ENCODE results near the gene PROM2. TPM values are rescaled to one million over a fixed set of nuclear protein-coding genes. Genes with fewer than 3 reads are reported as not detected.

PROM2 gene
- total RNA-seq, 1 experiment from 2014 or later, result 3.1 TPM

- H3K4me1 ChIP-seq (ENCODE audit: insufficient read depth, low read length), result no peaks in the 10 kb centered on the region
- H3K23me2 ChIP-seq (ENCODE audit: insufficient read length, low read depth, low read length, poor library complexity, severe bottlenecking), result no peaks in the 10 kb centered on the region
- H3K27me3 ChIP-seq (ENCODE audit: insufficient read depth, low read length), result no peaks in the 10 kb centered on the region
- TF ChIP-seq, protein P1, sequence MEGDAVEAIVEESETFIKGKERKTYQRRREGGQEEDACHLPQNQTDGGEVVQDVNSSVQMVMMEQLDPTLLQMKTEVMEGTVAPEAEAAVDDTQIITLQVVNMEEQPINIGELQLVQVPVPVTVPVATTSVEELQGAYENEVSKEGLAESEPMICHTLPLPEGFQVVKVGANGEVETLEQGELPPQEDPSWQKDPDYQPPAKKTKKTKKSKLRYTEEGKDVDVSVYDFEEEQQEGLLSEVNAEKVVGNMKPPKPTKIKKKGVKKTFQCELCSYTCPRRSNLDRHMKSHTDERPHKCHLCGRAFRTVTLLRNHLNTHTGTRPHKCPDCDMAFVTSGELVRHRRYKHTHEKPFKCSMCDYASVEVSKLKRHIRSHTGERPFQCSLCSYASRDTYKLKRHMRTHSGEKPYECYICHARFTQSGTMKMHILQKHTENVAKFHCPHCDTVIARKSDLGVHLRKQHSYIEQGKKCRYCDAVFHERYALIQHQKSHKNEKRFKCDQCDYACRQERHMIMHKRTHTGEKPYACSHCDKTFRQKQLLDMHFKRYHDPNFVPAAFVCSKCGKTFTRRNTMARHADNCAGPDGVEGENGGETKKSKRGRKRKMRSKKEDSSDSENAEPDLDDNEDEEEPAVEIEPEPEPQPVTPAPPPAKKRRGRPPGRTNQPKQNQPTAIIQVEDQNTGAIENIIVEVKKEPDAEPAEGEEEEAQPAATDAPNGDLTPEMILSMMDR (conservative IDR thresholded peaks at IDR 0.05), result no peak
- H3K23ac ChIP-seq (ENCODE audit: insufficient read length, low read depth, low read length), result no peak overlapping the region
- no peak overlapping the region for H4K5ac ChIP-seq (ENCODE audit: insufficient read length, low read depth, low read length)
- H3K27me3 Mint-ChIP-seq (ENCODE audit: low read depth), result no peaks in the 10 kb centered on the region; the same call in 1 of the 2 replicates
- H3K9me3 Mint-ChIP-seq, result peaks cover 7% of the 10 kb centered on the region in 2 experiments
- H4K91ac ChIP-seq (ENCODE audit: insufficient read length, low read depth, low read length), result no peak overlapping the region
- no peak overlapping the region for H3K4me3 Mint-ChIP-seq
- no peaks in the 10 kb centered on the region for H3K9me3 ChIP-seq (ENCODE audit: control insufficient read depth, low read depth, low read length)
- no peak overlapping the region for H2BK5ac ChIP-seq (ENCODE audit: insufficient read length, low read length)
- peaks cover 6 to 7% of the 10 kb centered on the region in 2 experiments for H3K4me1 Mint-ChIP-seq
- H3K56ac ChIP-seq (ENCODE audit: insufficient read length, low read depth, low read length), result no peak overlapping the region
- no peak overlapping the region for H3K27ac Mint-ChIP-seq
- no peaks in the 10 kb centered on the region for H4K20me1 ChIP-seq (ENCODE audit: control insufficient read depth, insufficient read depth, insufficient read length)
- no peak overlapping the region for H3K14ac ChIP-seq (ENCODE audit: insufficient read depth, low read length)
- H3K4ac ChIP-seq (ENCODE audit: low read depth, low read length), result no peak overlapping the region
- no peak overlapping the region for H2BK120ac ChIP-seq (ENCODE audit: low read depth, low read length, poor library complexity, severe bottlenecking)
- no peak overlapping the region for H3K18ac ChIP-seq (ENCODE audit: insufficient read length, low read depth, low read length)
- H3K79me2 ChIP-seq (ENCODE audit: insufficient read depth, low read length), result no peaks in the 10 kb centered on the region
- H3T11ph ChIP-seq (ENCODE audit: low read length), result no peak overlapping the region
- H3K4me2 ChIP-seq (ENCODE audit: insufficient read depth, insufficient read length, low read length), result no peak overlapping the region
- H2BK15ac ChIP-seq (ENCODE audit: low read depth, low read length), result no peak overlapping the region
- no peak for DNase-seq
- no CpG with 5 or more reads among the region's 4 CpGs for WGBS (ENCODE audit: extremely low coverage, insufficient read length, low lambda C conversion rate)
- H3K36me3 Mint-ChIP-seq (ENCODE audit: insufficient read depth in 1 of 3, low read depth in 3 of 3), result peaks cover 6 to 7% (median 6%) of the 10 kb centered on the region in 3 experiments; a peak in 6 of 7 replicates
- no peak overlapping the region for H2AK5ac ChIP-seq (ENCODE audit: insufficient read length, low read length)
- no peak overlapping the region for H4K8ac ChIP-seq (replicated peaks; ENCODE audit: insufficient read length, low read depth, low read length)
- no peaks in the 10 kb centered on the region for H3K79me1 ChIP-seq (ENCODE audit: insufficient read depth, low read depth, low read length, poor library complexity, severe bottlenecking)
- H2AFZ ChIP-seq (ENCODE audit: low read length), result no peak overlapping the region
- no peak overlapping the region for H2BK12ac ChIP-seq (ENCODE audit: insufficient read length, low read depth, low read length)
- no peak overlapping the region for H3K9ac ChIP-seq (ENCODE audit: extremely low read depth, insufficient read length, low read length)
- no peak overlapping the region for H2BK20ac ChIP-seq (ENCODE audit: low read depth, low read length, poor library complexity, severe bottlenecking)
- H3K27ac ChIP-seq (ENCODE audit: insufficient read length, low read depth, low read length), result no peak overlapping the region
These were observed 11.3 kb downstream of the PROM2 start for GRCh38 chr2:95285542-95285932.
